Mesangial cell (primary cell): ENCODE measurements around the gene TRIM21. TPM values are rescaled to one million over a fixed set of nuclear protein-coding genes. Genes with fewer than 3 reads are reported as not detected.

Experiments
- total RNA-seq: library from RNA; depleted of rRNA; stranded (reverse); fragments of >200 nt; gene quantifications from 2 replicates; pipeline ENCODE4 v1.2.3, GENCODE V29; 2015

Gene TRIM21
- total RNA-seq, result 10.3 and 15.2 TPM in 2 replicates

DNA sequence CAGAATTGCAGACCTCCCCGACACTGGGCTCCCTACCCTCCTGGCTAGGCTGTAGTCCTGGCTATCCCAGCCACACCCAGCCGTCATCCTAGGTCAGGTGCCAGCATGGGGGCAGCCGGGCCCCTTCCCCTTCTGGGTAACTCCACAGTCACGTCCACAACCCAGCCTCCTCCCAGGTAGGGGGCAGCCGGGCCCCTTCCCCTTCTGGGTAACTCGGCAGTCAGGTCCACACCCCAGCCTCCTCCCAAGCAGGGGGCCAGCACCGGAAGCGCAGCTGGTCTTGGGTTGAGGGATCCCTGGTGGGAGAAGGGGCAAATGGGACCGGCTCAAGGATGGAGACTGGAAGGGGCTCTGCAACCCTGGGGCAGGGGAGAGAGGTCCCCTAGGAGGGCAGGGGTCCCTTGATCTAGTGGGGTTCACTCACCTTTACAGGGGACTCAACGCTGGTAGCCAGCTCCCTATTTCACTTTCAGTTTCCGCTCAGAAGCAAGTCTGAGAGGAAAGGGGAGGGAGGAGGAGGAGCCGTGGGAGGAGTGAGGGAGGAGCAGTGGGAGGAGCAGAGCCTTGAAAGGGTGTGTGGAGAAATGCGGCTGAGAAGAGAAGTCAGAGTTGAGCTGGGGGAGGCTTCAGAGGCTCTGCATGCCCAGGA is at the start of gene TRIM21:
Gene TRIM21, minus strand, starts transcription at position 494 of the 649 bp plus-strand sequence. CDS start 3,293 bp downstream, outside the sequence.

GRCh38 chr11:4368286-4368685 is 25.2 kb downstream of the TRIM21 start, which contains the start of gene OR52B4:
TSS of gene OR52B4 (minus strand) at chr11:4368386. CDS start at chr11:4368295, 91 bp downstream.

Other genes with a start within 250 kb of the TRIM21 start
- gene OR52B4, start 25.3 kb downstream of the TRIM21 start, total RNA-seq, result not detected in 2 replicates
- gene OR52K2, start 55.6 kb upstream of the TRIM21 start, total RNA-seq, result not detected in 2 replicates
- not detected in 2 replicates for gene OR52K1, start 88.9 kb upstream of the TRIM21 start, total RNA-seq
- gene OR52M1, start 151.5 kb upstream of the TRIM21 start, total RNA-seq, result not detected in 2 replicates
- not detected in 2 replicates for gene OR52I2, start 188.0 kb upstream of the TRIM21 start, total RNA-seq
- gene OR52I1, start 200.3 kb upstream of the TRIM21 start, total RNA-seq, result not detected in 2 replicates
- 6.2 and 8.1 TPM in 2 replicates for gene TRIM68, start 214.5 kb upstream of the TRIM21 start, total RNA-seq
- gene OR51D1, start 243.8 kb upstream of the TRIM21 start, total RNA-seq, result not detected in 2 replicates